ENCODE measurements around the gene ITSN2.

GRCh38 chr2:24204505-24204904, 155.8 kb downstream of the ITSN2 start:
- TF ChIP-seq CTCF (IDR thresholded peaks at IDR 0.05) (no peak), EP300 (IDR thresholded peaks at IDR 0.05; ENCODE audit: low read depth) (no peak), POLR2AphosphoS5 (IDR thresholded peaks at IDR 0.05) (no peak), POLR2A (IDR thresholded peaks at IDR 0.05) (no peak)

Data from transverse colon (tissue), 4 donors.